HG02588 (cell line): ENCODE results near the gene HOXC12.

Experiments
- ATAC-seq: cut with Tn5 transposase; IDR thresholded peaks from one replicate; pipeline ENCODE4 v1.9.1; 2021; ENCODE audit warnings: mild to moderate bottlenecking, moderate library complexity; ENCODE audit not compliant: unreplicated experiment

The HOXC12 gene

DNA sequence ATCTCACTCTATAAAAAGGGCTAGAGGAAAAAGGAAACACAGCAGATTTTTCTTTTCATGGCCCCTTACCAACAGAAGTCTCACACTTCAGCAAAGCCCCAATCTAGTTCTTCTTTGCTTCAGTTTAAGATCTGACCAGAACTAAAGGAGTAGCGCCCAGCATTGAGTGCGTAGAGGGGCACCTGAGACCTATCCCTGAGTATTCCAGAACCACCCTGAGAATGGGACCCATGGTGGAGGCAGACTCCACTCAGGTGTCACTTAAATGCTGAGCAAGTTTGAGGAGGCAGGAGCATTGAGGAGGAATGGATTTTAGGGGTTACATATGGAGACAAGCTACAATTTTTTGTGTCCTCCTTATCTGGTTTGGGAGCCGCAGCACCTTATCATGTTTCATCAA lies 16.4 kb downstream of the HOXC12 start:
- no peak for ATAC-seq

DNA sequence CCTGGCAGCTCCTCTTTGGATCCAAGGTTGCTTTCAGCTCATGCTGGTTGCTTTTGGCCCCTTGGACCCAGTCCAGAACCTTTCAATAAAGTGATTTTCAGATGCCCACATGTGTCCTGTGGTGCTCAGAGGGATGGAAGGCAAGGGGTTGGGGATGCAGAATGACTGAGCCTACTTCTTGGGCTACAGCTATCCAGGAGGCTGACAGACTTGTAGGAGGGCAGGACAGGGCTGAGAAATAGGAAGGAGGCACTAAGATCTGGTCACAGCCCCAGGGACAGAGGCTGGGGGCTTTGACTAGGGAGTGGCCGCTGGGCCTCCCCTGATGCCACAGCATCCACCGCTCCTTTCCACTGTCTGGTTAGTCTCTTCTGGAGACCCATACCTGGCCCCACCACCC lies 17.0 kb downstream of the HOXC12 start:
- ATAC-seq: no peak

DNA sequence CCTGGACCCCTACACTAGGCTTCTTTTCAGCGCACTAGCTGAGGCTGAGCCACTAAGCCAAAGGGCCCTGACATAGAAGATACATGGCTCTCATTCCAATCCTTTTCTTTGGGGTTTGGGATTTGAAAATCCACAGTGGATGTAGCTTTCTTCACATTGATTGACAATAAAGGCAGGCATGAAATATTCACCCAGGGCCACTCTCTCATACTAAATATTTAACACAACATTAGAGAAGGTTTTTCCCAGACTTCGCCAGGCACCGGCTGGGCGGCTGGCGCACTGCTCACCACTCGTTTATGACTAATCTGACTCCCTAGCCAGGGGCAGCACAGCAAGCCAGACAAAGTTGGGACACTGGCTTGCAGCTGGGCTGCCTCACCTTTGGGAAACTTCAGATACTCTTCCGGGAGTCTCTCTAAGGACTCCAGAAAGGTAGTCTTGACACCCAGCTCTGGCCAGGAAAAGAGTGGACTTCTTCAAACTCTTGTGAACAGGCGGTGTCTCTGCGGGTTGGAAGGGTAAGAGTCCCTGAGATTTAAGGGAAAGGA lies 17.5 kb downstream of the HOXC12 start:
- no peak for ATAC-seq

DNA sequence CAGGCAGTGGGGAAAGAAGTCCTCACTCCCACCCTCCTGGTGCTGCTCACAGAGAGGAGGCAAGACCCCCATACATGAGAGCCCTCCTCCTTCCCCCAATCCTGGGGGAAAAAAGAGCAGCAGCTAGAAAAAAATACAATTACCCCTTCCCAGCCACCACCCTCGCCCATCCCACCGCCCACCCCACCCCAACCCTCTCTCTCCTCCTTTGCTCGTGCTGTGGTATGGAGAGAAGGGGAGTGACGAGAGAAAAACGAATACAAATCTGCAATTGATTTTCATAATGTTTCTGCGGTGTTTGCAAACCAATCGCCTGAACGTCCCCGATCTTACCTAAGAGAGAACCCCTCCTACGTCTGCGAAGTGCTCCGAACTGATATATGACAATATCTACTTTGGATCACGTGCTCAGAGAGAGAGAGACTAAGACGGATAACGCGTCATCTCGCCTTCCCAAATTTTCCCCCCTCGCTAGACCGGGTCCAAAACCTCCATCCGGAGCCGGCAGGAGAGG lies 18.1 kb downstream of the HOXC12 start, which contains the start of gene HOXC11:
HOXC11 (plus strand) TSS at position 405 of the 514 bp plus-strand sequence. CDS start 116 bp downstream, outside the sequence.
- no peak for ATAC-seq

DNA sequence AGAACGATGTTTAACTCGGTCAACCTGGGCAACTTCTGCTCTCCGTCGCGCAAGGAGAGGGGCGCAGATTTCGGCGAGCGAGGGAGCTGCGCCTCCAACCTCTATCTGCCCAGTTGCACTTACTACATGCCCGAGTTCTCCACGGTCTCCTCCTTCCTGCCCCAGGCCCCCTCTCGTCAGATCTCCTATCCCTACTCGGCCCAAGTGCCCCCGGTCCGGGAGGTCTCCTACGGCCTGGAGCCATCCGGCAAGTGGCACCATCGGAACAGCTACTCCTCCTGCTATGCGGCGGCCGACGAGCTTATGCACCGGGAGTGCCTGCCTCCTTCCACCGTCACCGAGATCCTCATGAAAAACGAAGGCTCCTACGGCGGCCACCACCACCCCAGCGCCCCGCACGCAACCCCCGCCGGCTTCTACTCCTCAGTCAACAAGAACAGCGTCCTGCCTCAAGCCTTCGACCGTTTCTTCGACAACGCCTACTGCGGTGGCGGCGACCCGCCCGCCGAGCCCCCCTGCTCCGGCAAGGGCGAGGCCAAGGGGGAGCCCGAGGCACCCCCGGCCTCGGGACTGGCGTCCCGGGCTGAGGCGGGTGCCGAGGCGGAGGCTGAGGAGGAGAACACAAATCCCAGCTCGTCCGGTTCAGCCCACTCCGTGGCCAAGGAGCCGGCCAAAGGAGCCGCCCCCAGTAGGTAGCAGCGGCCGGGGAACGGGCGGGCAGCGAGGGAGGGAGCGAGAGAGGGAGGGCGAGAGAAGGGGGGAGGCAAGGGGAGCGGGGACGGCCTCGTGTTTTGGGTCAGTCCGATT lies 18.7 kb downstream of the HOXC12 start:
- no peak for ATAC-seq

DNA sequence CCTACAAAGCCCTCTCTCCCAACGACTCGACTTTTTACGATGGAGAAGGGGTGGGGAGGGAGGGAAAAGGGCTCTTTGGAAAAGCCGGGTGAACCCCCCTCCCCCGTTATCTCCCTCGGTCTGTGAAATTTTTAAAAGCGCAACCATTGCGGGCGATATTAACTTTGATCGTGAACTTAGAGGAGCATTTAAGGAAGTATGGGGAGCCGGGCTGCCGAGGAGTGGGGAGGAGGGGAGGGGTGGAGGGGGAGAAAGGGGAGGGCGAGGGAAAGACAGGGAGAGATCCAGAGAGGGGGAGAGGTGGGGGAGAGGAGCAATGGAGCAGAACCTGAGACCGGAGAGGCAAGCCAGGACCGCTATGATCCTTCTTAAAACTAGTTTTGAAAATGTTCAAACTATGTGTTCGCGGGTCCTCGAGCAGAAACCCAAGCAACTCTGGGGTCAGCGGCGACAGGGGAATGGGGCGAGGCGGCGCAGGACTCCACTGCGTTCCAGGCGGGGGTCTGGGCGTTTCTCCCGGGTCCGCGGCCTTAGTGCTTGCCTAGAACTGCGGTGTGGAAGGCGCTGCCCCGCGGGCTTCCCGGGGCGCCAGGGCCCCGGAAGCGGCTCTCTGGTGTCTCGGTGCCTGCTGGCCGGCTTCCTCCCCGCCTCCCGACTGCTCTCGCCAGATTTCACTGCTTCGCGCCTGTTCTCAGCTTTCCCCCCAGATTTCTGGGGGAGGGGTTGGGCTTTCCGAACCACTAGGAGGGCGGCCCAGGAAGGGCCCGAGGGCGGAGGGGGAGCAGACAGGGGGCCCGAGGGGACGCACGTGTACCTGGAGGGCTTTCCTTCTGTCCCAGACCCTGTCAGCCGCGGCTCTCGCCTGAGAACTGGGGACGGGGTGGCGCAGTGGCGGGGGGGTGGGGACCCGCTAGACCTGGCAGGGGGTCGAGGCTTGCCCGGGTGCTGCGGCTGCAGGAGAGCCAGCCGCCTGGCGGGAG lies 19.7 kb downstream of the HOXC12 start, which contains the start of gene HOTAIR:
HOTAIR (minus strand) TSS at position 871 of the 980 bp plus-strand sequence.
- no peak for ATAC-seq

DNA sequence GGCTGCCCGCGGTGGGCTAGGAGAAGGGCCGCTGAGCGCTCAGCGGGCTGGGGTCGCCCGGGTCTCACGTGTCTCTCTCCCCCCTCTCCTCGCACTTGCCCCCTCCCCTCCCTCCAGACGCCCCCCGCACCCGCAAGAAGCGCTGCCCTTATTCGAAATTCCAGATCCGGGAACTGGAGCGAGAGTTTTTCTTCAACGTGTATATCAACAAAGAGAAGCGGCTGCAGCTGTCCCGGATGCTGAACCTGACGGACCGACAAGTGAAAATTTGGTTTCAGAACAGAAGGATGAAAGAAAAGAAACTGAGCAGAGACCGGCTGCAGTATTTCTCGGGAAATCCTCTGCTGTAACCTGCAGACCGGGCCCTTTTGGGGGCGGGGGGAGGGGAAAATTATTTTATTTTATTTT lies 20.4 kb downstream of the HOXC12 start:
- ATAC-seq: no peak

DNA sequence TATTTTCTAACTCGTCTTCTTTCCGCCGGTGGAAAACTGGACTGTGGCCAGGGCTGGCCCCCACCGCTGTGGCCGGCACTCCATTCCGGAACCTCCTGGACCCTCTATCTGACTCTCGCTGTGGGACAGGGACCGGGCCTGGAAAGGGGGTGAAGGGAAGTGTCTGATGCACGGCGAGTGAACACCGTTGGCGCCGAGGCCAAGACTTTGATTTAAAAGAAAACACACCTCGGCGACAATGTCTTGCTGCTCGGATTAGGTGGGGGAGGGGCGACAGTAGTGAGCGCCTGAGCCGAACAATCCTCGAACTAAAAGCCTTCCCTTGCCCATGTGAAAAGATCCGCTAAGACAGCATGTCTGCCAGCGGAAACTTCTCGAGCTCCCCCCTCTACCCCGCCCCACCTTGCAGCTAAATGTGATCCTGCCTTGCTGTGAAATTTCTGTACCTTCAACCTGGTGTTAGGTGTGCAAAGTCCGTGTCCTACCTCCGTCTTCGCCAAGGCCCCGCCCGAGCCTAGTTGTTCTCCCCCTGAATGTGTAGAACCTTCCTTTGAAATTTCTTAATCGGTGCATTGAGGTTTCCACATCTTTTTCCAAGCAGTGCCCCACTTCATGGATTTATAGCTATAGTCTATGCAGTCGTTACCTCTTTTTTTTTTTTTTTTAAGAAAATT lies 20.9 kb downstream of the HOXC12 start:
- ATAC-seq: no peak

DNA sequence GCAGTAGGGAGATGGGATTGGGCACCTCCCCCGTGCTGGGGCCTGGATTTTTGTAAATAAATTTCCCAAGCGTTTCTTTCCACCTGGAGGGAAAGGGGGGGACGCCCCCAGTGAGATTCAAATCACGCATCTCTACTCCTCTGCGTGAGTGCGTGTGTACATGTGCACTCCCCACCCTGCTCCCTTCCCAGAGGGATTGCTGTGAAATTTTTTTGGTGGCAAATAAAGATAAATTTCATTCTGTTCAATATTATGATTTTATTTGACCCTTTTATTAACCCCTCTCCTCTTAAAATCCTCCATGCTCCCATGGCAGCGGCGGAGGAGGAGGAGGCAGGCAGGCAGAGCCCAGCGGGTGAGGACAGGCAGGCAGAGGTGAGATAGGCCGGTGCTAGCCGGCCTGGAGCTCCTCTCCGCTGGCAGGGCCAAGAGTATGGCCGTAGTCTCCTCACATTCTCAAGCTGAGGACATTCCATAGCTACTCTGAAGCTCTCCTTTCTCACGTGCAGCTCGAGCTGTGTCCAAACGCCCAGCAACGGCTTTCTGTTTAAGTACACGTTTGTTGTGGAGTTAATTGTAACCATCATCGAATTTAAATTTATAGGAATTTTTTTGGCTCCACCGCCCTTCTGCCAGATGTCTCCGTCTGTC lies 21.6 kb downstream of the HOXC12 start:
- ATAC-seq: no peak

DNA sequence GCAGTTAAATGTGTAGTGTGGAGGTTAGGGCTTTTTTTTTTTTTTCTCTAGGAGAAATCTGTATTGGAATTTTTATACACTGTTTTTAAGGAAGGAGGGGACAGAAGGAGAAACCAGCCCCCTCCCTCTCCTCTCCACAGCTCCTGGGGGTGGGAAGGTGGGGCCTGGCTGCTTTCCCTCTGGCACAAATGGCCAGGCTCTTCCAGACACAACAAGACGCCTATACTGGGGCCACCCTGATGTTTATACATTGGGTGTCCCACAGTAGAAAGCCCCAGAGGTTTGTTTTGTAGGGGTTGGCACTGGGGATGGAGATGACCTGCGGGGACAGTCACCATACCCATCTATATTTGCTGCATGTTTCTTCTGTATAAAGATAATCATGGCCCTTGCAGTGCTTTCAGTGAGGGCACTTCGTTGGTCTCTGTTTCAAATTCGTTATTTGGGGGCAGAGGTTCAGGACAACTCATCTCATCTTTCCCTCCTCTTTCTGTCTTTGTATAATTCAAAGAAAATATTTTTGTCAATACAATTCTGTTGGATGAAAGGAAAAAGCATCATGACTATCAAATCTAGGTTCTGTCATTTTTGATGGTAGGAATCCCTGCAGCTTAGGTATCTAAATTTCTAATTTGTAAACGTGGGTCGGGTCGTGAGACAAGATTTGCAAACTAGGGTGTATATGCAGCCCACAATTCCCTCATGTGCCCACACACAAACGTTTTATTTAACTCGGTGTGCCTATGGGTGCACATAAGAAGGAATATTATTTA lies 22.3 kb downstream of the HOXC12 start:
- ATAC-seq: no peak

DNA sequence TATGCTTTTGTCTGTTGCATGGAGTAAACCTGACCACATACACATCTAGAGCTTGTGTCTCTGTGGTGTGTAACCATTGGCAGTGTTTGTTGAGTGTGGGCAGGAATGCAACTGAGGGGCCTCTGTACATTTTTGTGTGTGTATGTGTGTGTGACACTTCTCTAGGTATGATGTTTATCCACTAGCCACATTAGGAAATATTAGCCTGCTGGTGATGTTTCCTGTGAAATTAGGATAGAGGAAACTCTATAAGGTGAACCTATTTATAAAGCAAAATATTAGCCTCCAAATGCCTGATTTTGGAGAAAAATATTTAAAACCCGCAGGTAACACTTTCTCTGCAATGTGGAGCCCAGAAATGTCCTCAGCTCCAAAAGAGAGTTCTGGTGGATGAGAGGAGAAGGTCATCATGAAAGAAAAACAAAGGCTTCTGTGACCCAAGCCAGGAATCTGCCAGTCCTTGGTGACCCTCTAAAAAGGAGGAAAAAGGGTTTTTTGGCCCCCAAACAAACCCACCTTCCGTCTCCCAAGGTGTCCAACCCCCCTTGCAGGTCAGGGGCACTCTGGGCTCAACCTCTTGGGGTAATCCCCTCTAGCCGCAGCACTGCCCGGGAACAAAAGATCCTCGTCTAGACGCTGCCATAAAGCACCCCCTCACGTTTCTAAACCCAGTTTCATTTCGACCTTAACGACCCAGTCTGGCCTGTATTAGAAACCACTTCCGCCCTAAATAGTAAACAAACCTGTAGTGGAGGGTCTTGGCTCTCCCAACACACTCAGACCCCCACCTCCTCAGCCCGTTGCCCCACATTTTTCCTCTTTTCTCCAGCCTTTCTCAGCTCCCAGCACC lies 23.1 kb downstream of the HOXC12 start:
- no peak for ATAC-seq

DNA sequence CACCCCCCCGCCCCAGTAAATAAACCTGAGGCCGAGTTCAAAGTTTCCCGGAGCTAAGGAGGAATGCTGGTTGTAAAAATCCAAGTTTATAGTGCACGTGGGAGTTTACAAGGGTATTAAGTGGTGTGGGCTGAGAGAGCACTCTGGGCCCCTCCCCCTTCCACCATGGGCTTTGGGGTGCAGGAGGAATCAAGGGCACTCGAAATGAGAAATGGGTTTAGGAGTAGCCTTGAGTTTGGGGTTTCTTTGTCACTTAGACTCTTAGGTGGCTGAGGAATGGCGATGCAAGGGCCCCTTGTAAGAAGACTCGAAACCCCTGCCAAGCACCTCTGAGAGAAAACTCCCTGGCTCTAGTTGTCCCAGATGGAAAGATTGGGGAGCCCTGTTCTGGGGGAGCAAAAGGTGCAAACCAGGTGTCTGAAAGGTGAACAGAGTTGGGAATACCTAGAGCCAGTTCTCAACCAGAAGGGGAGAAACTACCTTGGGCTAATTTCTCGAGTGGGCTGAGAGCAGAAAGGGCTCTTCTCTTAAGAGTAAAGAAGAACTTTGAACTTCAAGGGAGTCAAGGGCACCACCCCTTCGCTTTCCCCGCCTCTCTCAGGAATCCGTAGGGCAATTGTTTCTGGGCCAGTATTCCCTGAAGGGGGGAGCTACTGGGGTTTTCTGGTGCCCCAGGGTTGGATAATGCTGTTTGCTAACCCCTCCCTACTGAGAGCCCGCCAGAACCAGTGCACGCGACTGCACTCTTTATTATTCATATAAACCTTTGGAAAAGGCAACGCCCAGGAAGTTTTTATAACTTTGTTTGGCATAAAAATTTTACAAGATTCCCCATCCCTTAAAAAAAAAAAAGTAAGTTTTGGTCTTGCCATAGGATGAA lies 24.0 kb downstream of the HOXC12 start:
- ATAC-seq: no peak

DNA sequence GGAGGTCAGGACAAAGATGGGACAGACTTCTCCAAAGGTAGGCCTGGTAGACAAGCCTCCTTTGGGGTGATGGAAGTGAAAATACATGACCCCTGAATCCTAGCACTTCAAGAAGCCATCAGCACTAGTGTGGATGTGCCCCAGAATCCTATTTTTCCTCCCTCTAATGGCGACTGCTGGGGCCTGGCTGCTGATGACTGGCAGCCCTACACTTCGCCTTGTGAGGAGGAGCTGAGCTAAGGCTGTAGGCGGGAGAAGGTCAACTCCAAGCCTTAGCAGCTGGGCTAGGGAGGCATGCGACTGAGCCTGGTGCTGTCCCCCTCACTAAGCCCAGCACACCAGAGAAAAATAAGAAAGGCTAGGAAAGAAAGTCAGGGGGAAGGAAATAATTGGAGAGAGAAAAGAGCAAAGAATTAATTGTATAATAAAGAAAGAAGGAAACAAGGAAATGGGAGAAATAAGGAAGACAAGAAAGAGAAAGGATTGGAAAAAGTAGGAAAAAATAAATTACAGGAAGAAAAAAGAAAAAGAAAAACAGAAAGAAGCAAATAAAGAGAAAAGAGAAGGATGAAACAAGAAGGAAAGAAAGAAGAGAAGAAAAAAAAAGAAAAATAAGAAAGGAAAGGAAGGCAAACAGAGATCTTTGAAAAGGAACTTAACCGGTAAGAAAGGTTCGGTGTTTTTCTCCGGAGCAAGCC lies 25.6 kb downstream of the HOXC12 start:
- ATAC-seq: no peak

DNA sequence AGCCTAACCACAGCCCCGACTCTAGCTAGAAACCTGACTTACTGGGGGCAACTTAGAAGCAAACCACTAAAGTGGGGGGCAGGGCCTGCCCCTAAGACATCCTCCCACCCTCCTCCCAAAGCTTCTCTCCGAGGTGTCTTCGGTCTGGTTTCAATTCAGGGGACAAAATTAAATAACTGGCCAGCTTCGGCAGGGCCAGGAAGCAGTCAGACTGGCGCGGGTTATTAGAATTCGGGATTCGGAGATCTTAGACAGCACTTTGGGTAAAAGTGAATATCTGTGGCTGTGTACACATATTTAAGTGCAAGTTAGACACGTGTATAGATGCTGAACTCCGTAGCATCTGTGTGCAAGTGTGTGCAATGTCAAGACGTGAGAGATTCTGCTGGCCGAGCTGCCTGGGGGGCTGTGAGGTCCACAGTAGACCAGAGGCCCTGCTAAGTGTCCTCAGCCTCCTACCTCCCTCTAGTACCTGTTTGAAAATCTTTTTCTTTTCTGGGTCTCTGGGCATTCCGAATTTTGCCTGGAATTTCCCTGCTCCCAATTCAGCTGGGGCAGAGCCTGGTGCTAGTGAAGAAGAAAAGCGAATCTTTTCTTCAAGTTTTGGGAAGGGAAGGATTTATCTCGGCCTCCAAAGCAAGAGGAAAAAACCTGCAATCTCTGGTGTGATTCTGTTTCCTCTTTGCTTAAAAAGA lies 26.2 kb downstream of the HOXC12 start:
- ATAC-seq: no peak

DNA sequence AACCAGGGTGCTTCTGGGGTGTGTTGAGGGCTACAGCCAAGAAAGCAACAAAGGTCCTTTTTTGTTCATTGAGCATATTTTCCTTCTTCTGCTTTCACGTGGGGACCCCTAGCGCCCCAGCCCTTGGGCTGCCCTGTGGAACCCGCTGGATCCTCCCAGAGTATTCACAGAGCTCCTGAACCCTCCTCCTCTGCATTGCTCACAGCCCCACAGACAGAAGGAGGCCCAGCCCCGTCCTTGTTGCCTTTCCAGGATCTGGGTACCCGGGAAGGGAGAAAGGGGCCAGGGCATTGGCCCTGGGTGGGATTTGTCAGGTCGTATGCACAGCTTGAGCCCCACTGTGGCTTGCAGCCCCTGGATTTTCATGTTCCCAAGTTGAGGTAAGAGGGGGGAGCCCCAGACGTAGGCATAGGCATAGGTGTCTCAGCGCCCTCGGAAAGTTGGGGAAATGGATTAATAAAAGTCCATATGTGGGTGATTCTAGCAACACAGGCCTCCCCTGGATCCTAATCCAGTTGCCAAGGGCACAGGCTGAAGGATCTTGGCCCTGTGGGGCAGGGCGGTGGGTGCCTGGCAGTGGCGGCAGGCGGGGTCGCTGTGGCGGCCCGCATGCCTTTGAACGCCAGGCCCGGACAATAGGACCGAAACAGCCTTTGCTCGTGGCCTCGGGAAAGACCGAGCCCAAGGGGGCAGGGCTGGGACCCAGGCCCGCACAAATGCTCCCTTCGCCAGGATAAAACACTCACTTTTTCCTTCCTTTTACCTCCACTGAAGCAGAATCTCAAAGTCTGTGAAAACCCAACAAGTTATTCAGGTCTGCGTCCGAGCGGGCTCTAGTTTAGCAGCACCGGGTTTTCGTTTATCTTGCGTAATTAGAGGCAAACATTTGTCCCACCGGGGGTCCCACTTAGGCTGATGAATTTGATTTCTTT lies 27.2 kb downstream of the HOXC12 start:
- ATAC-seq: no peak
